NCI-H748 treated with DMSO at 0.1 percent for 48 hours (cell line): ENCODE results near the gene MTRR.

Experiments
- DNase-seq: peaks from one replicate; lab custom pipeline; 2025; lab: John Stamatoyannopoulos, UW

MTRR gene

DNA sequence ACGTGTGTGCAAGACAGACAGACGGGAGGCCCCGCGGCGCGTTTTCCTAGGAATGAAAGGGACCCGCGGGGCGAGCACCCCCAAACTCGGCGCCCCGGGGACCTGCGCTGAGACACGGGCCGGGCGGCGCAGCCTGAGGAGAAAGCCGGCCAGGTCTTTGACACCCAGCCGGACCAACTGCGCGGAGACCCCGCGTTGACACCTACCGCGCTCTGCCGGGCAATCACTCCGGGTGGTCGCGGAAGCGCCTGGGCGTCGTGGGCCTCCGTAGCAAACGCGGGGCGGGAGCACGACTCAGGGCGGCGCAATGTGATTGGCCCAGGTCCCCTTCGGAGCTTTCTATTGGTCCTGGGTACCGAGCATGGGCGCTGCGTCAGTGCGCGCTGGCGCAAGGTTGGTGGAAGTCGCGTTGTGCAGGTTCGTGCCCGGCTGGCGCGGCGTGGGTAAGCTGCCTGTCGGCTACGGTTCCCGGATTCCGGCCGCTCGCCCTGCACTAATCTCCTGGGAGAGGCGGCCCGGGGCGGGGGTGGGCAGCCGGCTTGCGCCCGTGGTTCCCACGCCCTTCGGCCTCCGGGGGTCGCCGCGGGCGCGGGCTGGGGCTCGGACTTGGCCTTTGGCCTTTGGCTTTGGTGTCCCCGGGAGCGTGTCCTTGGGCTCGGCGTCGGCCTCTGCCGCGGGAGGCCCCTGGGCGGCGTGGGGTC lies at the start of gene MTRR, which contains the start of gene FASTKD3:
MTRR (plus strand) TSS at position 376 of the 701 bp plus-strand sequence. CDS start 1,647 bp downstream, outside the sequence.
FASTKD3 (minus strand) TSS at position 259 of the 701 bp plus-strand sequence. CDS start 948 bp downstream, outside the sequence.
- peak; percentile 97 for DNase-seq

GRCh38 chr5:7822449-7822848 lies 46.5 kb upstream of the MTRR start:
- DNase-seq: no peak

- no peak for DNase-seq
These were observed 45.4 kb upstream of the MTRR start for GRCh38 chr5:7823594-7823993.

GRCh38 chr5:7824995-7825394 lies 44.0 kb upstream of the MTRR start:
- DNase-seq: no peak

DNA sequence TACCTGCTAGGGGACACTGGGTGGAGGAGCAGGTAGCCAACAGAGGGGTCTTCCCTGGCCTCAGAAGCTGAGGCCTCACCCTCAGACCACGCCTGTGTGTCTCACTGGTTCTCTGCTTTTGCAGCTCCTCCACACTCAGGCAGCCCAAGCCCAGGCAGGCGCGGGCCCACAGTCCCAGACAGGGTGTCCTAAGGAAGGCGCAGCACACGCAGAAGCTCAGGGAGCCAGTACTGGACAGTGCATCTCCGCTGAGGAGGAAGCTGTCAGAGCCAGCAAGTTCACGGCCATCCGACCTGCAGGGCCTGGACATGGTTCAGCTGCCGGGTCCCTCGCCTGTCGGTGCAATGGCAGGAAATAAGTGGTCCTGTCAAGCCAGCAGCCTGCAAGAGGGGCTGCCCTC lies 43.3 kb upstream of the MTRR start:
- DNase-seq: no peak

DNA sequence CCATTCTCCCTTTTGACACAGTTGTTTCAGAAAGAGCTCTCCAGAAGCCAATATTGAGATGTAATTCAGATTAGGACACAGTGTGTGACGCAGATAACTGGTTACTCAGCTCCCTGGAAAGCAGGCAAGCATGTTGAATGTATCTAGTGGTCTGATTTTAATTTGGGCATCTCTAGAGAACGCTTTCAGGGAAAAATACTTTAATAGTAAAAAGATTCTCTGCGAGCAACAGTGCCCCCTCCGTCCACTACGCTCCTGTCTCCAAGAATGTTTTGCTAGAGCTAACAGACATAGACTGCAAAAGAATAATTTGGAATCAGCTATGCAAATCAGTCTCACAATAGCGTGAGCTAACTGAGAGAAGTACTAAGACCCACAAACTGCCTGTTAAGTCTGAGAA lies 41.3 kb upstream of the MTRR start:
- no peak for DNase-seq

- no peak for DNase-seq
These were observed 40.7 kb upstream of the MTRR start for GRCh38 chr5:7828269-7828668.

DNA sequence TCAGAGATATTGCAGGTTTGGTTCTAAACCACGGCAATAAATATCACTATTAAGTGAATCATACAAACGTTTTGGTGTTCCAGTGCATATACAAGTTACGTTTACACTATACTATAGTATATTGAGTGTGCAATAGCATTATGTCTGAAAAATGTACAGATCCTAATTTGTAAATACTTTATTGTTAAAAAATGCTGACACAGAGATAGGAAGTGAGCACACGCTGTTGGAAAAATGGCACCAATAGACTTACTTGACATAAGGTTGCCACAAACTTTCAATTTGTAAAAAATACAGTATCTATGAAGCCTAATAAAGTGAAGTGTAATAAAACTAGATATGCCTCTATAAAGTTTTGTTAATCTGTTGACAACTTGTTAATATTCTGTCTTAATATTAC lies 34.0 kb upstream of the MTRR start:
- no peak for DNase-seq

DNA sequence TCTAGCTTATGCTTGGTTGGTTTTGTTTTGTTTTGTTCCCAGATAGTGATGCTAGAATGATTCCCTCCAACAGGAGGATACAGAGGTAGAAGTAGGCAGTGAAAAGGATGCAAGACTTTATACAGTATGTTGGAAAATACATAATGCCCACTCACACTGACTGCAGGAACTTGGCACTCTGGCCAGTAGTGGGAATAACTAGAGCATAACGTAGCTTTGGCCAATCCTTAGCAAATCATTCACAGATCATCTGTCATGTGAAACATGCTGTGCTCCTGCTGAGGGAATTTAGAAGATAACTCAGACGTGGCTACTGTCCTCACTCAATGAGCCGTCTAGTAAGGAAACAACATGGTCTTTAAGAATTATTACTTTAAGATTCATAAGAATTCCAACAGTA lies 31.5 kb upstream of the MTRR start:
- DNase-seq: no peak

DNA sequence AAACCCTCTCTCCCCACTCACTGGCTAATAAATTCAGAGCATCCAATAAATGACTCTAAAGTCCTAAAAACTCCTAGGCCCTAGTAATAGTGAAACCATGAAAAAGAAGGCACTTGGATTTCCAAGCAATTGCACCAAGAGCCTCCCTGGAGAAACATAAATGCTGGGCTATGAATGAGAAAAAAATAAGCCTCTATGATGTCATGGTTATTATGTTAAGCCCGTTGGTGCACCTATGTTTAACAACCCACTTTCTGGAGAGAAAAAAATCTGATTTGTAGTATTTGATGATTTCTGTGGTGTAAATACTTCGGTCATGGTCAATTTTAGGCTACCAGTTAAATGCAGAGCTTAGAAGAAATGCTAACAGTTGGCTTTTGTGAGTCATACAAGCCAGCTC lies 26.4 kb upstream of the MTRR start:
- no peak for DNase-seq

DNA sequence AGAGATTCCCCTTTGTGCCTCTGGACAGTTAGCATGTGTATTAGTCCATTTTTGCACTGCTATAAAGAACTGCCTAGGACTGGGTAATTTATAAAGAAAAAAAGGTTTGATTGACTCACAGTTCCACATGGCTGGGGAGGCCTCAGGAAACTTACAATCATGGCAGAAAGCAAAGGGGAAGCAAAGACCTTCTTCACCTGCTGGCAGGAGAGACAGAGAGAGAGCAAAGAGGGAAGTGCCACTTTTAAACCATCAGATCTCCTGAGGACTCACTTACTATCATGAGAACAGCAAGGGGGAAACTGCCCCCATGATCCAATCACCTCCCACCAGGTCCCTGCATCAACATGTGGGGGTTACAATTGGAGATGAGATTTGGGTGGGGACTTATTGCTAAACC lies 24.0 kb upstream of the MTRR start:
- DNase-seq: no peak

DNA sequence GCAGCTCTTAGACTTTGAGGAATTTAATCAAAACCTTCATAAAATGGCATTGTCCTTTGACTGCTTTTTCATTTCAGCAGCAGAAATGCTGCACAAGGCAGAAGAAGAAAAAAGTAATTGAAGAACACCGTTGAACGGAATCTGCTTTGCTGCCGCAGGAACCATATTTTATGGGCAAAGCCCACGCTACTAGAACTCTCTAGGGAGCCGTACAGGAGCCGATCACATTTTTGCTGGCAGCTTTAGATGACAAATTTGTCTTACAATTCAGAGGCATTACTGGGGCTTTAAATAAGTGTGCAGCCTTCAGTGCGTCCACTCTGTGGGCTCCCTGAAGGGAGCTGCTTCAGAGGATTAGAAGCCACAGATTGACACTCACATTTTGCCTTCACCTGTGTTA lies 23.4 kb upstream of the MTRR start:
- no peak for DNase-seq

DNA sequence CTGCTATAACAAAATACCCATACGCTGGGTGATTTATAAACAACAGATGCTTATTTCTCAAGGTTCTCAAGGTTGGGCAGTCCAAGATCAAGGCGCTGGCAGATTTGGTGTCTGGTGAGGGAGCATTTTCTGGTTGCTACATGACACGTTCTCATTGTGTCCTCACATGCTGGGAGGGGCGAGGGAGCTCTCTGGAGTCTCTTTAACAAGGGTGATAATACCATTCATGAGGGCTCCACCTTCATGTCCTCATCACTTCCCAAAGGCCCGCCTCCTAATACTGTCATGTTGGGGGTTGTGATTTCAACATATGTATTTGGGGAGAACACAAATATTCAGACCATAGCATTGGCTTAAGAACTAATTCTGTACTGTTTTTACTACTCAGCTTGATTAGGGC lies 22.6 kb upstream of the MTRR start:
- DNase-seq: no peak

- DNase-seq: no peak
These were observed 20.7 kb upstream of the MTRR start for GRCh38 chr5:7848296-7848695.

DNA sequence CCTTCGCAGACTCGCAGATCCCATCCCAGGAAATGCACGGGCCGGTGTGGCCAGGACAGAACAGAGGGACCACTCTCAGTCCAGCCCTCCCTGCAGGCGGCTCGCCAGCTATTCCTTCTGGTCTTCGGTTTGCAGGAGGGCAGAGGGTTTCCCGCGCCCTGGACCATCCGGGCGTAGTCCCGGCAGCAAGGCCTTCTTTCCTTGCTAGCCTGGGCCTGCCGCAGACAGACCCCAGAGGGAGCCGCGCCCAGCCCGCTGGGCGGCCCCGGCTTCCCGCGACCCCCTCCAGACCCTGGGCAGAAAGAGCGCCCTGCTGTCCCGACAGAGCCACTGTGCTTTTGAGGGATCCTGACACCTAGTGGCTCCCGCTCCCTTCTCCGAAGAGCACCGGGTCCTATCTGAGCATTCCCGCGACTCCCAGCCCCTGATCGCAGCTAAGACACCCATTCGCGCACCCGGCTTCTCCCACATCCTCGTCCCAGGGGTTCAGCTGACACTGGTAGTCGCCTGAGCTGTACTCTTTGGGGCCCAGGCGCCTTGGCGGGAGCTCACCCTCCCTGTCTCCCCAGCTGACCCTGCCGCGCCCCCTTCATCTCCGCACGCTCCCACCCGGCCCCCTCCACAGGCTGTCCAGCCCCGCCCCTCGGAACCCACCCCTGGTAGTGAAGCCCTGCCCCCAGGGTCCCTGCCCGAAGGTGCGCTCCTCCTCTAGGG lies 19.1 kb upstream of the MTRR start:
- DNase-seq: peak; percentile 39

GRCh38 chr5:7850395-7851239 lies 18.3 kb upstream of the MTRR start, which contains the start of gene CFAP90:
Gene CFAP90, minus strand, starts transcription at chr5:7851133. Its CDS starts 112 bp downstream, at chr5:7851021.
- DNase-seq: peak; percentile 87

DNA sequence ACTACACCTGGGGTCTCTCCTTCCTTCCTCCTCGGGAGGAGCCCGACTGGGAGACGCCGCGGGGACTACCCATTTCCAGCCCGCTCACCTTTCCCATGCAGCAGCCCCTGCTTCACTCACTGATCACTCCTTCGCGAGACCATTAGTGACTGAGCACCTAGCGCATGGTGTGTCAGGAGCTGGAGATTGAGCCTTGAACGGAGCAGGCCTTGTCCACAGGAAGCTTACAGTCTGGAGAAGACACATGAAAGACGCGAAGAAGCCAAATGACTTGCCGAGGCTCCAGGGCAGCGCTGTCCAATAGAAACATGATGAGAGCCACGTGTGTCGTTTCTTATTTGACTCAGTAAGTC lies 17.7 kb upstream of the MTRR start:
- peak; percentile 71 for DNase-seq

DNA sequence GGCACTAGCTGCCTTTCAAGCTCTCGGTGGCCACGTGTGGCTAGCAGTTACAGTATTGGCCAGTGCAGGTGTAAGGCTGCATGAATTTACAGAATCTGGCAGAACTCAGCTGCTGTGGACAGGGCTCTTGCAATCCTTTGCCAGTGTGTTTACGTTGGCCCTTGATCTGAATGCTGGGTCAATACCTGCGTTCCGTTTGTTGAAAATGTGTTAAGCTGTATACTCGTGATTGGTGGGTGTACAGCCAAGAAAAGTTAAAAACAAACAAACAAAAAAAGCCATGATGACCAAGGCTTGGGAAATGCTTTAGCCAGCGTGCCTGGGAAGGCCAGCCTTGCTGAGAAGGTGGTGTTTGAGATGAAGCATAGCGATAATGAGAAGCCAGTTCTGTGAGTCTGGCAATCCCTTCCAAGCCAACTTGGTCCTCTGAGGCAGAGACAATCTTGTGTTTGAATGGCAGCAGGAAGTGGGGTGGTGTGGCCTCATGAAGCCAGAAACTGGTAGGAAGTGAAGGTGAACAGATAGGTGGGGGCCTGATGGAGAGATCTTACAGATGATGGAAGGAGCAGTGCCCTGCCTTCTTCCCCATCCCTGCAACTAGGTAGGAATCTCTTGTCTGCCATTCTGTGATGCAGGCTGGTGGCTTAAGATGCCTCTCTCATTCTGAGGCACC lies 17.2 kb upstream of the MTRR start:
- no peak for DNase-seq

DNA sequence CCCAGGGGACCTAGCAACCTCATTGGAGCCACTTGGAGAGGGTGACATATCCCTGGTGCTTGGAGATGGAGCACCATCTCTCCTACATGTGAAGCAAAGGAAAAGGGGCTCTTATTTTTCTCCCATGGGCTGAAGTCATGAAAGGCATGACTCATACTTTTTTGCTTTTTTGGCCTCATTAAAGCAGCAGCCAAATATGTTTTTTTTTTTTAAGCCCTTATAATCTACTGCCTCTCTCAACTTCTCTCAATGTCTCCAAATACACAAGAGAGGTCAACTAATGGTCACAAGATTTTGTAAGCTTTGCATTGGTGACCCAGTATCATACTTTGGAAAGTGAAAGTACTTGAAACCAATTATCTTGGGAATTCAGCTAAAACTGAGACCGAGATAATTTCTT lies 16.4 kb upstream of the MTRR start:
- no peak for DNase-seq

- DNase-seq: no peak
These were observed 16.0 kb upstream of the MTRR start for GRCh38 chr5:7852988-7853387.

- no peak for DNase-seq
These were observed 13.3 kb upstream of the MTRR start for GRCh38 chr5:7855611-7856010.

DNA sequence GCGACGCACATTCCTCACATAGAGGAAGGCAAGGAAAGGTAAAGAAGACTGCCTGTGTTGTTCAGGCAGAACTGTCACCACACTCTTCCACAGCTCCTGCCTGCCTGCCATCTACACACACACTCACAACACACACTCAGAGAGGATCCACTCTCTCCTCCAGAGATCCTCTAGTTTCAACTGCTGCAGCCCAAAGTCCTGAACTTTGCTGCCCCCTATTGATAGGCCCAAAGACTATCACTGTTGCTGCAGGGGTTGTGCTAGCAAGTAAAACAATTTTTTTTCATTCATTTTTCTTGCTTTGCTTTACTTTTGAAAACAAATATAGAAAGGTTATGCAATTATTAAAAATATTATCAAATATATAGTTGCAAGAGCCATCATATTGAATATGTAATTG lies 12.1 kb upstream of the MTRR start:
- DNase-seq: peak; percentile 84
